Iris pigment epithelial cell (primary cell): ENCODE results near the gene G0S2.

Experiments used
- DNase-seq: peaks from one replicate; pipeline ENCODE4 v3.0.0-alpha.2; 2011; ENCODE audit warnings: low read depth

The G0S2 gene

DNA sequence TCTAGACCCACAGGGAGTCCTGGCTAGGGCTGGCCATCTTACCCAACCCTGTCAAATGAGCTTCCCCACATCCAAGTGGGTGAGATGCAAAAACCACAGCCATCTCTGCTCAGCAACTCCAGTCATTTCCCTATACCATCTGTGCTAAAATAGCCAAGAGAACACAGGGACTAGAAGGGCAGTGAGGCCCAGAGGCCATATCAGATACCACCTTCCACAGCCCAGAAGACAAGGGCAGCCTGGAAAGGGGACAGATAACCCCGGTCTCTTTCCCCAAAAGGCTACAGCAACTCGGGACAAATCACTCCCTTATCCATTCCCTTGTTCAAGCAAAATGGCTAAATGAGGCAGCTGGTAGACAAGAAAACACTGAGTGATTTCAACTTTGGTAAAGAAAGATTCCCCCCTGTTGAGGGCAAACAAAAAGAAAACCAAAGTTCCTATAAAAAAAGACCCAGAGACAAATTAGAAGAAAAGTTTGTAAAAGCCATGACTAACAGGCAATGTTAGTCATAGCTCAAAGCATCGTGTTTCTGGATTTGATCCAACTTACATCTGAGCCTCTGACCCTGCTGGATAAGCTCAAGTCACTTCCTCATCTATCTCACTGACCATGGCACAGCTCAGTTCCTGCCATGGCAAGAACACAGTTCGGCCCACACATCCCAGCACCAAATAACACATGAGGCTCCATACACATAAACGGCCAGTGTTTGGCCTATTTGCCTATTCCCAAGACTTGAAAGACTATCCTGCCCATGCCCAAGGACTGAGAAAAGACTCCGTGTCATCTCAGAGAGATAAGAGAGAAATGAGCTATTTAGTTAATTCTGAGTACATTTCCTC is 26.1 kb upstream of the G0S2 start:
- DNase-seq = peak; percentile 95

DNA sequence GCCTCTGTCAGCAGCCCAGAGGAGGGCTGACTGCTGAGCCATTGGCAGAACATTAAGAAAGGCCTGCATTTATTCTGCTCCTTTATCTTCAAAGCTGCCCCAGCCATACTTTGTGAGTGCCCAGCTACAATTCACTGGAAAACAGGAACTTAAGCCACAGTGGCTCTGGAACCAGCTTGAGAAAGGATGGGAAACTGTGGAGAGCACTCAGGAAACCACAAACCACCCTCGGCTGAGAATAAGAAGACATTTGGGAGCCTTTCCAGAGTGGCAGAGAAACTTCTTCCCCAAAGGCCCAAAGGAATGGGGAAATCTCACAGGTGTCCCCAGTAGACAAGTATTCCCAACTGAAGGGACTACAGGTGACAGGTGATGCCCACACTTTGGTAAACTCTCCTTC is 24.8 kb upstream of the G0S2 start:
- DNase-seq = no peak

GRCh38 chr1:209651138-209651587 is 24.0 kb upstream of the G0S2 start:
- DNase-seq = peak; percentile 81

DNA sequence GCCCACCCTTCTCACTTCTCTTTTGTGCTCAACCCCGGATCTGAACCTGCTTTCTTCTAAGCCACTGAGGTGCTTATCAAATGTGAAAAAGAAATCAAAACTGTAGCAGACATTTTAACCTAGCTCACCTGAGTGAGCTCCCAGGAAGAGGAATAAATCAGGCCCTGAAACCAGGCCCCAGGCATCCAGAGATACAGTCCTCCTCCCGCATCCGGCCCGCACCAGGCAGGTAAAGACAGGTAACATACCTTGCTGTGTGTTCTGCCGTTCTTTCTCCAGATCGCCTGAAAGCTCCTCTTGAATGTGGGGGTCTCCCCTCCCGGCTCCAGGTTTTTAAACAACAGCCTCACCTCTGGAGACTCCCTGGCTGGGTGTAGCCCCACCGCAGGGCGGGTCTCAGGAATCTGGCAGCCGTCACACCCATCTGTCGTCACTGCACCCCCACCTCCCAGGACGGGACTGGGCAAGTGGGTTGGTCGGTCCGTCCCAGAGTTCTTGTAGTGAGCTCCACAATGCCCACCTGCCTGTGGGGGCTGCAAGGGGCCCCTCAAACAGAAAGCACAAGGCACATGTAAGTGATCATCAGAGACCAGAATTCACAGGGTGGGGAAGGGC is 23.0 kb upstream of the G0S2 start, which contains the start of gene LAMB3:
LAMB3 (minus strand) TSS at position 305 of the 615 bp plus-strand sequence. CDS start 1,481 bp downstream, outside the sequence.
- DNase-seq = no peak

- peak; percentile 70 for DNase-seq
These were observed 22.3 kb upstream of the G0S2 start for GRCh38 chr1:209652873-209653401.

DNA sequence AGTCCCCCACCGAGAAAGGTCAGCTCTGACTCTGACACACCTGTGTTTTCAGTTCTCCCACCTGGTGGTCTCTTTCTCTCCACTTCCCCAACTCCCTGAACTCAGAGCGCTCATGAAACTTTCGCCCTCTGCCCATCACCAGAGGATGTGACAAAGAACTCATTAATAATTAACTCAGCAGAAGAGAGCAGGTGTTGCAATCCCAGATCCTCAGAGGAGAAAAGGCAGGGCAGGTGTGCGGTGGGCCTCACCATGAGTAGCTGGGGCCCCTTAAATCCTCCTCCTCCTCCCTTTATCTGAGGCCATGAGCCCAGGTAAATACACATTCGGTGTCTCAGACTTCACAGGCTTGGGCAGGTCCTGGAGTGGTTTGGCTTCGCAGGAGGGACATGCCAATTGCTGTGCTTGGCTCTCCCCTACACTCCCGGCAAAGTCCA is 21.3 kb upstream of the G0S2 start:
- no peak for DNase-seq

GRCh38 chr1:209655411-209656231 is 19.6 kb upstream of the G0S2 start:
- no peak for DNase-seq

- peak; percentile 69 for DNase-seq
These were observed 17.9 kb upstream of the G0S2 start for GRCh38 chr1:209657140-209657879.

DNA sequence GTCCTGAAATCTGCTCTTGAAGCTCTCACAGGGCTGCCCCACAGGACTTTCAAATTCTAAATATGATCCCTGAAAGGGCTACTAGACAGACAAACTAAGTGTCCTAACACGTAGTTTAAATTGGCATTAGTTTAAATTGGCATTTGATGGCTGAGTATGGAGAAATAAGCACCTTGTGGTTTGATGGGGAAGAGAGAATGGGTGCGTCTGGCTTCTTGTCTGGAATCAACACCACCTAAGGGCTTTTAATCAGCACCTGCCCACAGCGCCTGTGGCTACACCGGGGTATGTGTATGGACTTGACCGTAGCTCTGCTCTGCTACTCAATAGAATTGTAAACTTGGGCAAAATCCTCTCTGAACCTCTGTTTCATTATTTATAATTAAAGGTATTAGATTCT is 17.3 kb upstream of the G0S2 start:
- DNase-seq = no peak

DNA sequence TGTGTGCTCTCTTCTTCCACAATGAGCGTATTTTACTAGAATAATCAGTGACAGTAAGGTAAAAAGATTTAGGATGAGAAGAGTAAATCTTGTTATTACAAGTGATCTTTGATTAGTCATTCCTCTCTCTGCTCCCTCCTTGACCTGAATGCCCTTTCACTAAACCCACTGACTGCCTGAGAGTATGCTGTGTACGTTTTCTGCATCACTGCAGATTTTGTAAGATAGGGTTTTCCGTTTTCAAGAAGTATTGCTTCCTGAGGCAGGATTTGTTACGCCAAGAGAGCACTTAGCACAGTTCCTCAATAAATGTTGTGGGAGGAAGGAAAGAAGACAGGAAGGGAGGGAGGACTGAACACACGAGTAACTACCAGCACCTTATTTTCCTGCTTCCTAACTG is 15.3 kb upstream of the G0S2 start:
- DNase-seq = peak; percentile 79

DNA sequence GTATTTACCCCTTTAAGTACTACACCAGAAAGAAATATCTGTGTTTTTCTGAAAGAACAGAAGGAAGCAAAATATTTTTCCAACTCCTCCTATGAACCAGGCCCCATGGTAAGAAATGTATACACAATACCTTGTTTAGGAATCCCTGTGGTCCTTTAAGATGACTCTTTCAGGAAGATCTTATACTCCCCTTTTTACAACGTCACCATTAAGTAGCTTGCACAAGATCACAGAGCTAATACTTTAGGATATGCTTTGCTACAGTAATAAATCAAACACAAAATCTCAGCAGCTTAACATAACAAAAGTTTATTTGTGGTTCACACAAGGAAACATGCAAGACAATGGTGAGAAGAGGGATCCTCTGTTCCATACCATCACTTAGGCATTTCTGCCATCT is 14.1 kb upstream of the G0S2 start:
- no peak for DNase-seq

GRCh38 chr1:209662879-209663327 is 12.3 kb upstream of the G0S2 start:
- no peak for DNase-seq

- peak; percentile 24 for DNase-seq
These were observed 8.1 kb upstream of the G0S2 start for GRCh38 chr1:209667103-209667502.

GRCh38 chr1:209667708-209668107 is 7.5 kb upstream of the G0S2 start:
- no peak for DNase-seq

- DNase-seq = no peak
These were observed 4.7 kb upstream of the G0S2 start for GRCh38 chr1:209670441-209671082.

DNA sequence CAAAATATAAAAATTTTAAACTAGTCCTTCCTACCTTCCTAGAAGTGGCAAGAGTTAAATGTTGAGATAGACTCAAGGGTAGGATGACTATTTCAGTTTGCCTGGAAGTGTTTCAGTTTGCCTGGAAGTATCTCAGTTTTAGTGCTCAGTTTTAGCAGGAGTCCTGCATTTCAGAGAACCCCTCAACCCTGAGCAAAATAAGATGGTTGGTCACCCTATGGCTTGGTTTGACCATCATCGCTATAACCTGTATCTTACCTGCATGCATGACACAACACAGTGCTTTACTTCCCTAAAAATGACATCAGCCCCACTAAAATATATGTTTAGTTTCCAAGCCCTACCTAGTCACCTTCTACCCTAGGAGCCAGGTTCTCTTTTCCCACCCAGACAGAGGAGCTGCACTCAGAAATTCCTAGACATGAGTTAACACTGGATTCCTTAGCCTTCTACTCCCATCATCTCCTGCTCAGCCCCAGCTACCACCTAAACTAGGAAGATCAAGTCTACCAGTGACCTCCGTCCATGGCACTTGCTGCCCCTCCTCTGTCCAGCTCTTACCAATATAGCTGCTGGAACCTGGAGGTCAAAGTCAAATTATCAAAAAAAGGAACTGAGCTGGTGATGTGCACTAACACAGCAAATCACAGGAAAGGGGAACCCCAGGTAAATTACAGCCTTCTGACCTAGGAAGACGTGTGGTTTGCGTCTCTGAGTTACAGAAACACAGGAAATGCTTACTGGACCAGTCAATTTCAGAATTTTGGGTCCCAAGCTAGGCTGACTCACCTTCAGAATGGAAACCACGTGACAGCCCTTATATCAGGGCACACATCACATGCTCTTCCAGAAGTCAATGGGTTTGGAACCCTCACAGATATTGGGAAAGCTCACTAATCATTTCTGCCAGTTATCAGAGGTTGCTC is 2.2 kb upstream of the G0S2 start:
- peak; percentile 38 for DNase-seq

DNA sequence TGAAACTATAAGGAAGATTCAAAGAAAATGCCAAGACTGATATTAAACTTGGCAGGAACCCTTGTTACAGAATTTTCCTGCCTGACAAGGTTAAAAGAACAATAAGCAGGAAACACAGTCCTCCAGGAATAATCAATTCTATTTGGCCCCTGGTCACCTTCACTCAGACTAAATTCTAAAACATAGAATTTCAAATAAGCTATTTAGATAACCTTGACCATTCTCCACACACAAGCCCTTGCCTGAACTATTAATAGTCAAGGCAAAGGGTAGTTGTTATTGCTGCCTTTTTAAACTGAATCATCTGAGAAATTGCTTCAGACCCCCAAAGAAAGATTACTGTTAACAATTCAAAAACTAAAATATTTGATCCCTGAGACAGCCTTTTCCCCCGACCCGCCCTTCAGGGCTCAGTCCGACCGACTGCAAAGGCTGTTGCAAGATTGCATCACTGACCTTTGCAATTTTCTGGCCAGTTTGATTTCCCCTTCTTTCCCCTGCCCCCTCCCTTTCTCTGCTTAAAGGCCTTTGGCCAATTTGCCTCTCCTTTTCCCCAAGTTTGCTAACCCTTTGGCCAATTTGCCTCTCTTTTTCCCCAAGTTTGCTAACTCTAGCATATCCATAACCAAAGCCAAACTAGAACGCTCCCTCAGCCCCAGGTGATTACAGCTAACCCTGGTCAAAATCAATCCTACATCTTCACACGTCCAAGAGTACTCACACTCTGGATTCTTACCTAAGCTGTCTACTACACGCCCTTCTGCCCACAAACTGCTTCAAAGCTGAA is 1.4 kb upstream of the G0S2 start:
- DNase-seq = no peak

DNA sequence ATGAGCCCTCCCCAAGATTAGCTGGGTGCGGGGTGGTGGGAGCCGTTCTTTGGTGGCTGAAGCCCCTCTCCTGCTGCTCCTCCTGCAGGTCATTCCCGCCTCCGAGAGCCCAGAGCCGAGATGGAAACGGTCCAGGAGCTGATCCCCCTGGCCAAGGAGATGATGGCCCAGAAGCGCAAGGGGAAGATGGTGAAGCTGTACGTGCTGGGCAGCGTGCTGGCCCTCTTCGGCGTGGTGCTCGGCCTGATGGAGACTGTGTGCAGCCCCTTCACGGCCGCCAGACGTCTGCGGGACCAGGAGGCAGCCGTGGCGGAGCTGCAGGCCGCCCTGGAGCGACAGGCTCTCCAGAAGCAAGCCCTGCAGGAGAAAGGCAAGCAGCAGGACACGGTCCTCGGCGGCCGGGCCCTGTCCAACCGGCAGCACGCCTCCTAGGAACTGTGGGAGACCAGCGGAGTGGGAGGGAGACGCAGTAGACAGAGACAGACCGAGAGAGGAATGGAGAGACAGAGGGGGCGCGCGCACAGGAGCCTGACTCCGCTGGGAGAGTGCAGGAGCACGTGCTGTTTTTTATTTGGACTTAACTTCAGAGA is 448 bp downstream of the G0S2 start:
- DNase-seq = peak; percentile 29
